ENCODE results near the gene MACROH2A2.

DNA sequence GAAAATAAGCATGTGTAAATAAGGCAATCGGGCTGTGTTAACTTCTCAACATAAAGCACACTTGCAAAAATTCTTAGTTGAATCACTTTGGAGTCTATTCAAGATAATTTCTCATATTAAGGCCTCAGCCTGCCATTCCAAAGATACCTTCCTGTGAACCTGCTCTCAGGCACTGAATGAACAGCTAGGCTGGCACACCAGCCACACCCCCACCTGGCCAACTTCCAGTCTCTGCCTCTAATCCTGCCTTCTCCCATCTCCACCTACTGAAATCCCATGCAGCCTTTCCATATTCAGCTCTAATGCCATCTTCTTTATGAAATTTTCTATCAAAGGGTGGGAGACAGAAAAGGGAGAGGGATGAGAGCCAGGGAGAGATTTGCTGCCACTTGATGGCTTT lies 17.1 kb upstream of the MACROH2A2 start:
- no peak for TF ChIP-seq CTCF (conservative IDR thresholded peaks at IDR 0.05; ENCODE audit: low read depth in 2 of 2)
- TF ChIP-seq REST (IDR thresholded peaks at IDR 0.05; ENCODE audit: unreplicated experiment), result no peak
- no peak for TF ChIP-seq EZH2 (IDR thresholded peaks at IDR 0.05; ENCODE audit: low read depth, unreplicated experiment)
- TF ChIP-seq CREB1 (CRISPR knock-in tag; IDR thresholded peaks at IDR 0.05; ENCODE audit: low read depth), result no peak
- TF ChIP-seq POLR2AphosphoS5 (IDR thresholded peaks at IDR 0.05; ENCODE audit: low read depth), result no peak
- no peak for TF ChIP-seq EZH2phosphoT487 (IDR thresholded peaks at IDR 0.05; ENCODE audit: unreplicated experiment)
- TF ChIP-seq JUNB (IDR thresholded peaks at IDR 0.05; ENCODE audit: unreplicated experiment), result no peak
- no peak for TF ChIP-seq STAT1 (IDR thresholded peaks at IDR 0.05; ENCODE audit: unreplicated experiment)
- TF ChIP-seq ETS1 (IDR thresholded peaks at IDR 0.05), result no peak
- TF ChIP-seq NANOG (IDR thresholded peaks at IDR 0.05; ENCODE audit: borderline replicate concordance), result no peak

All from GM23338 (cell line).